ENCODE results near the gene NMNAT2. TPM values are rescaled to one million over a fixed set of nuclear protein-coding genes. Genes with fewer than 3 reads are reported as not detected.

NMNAT2 gene
- total and polyA plus RNA-seq, 2 of the 13 experiments (the other 11 are each of a cell fraction or from before 2014, with no cell fraction given), result not detected

- ATAC-seq, result no peak
- H3K9me3 ChIP-seq (ENCODE audit: low read length), result no peaks in the 10 kb centered on the region
- no peaks in the 10 kb centered on the region for H4K20me1 ChIP-seq (ENCODE audit: insufficient read depth, low read length)
- 33% methylated on average over 6 of the region's 6 CpGs for WGBS (ENCODE audit: low lambda C conversion rate)
- peaks cover 0 to 5% of the 10 kb centered on the region in 2 experiments; a peak in 1 of 5 replicates for H3K27me3 ChIP-seq (ENCODE audit: control insufficient read depth in 1 of 2, insufficient read depth in 2 of 2, low read length in 2 of 2)
- no peak overlapping the region for H3K9ac ChIP-seq (ENCODE audit: insufficient read depth, low read depth, low read length)
- FAIRE-seq, result no peak
- CTCF ChIA-PET (ENCODE audit: low intra/inter-chr PET ratio, low total read pairs), result no interaction called here
- H3K27ac ChIP-seq (ENCODE audit: extremely low read length, insufficient read depth, low read length), result no peak overlapping the region
- no peaks in the 10 kb centered on the region for H3K4me1 ChIP-seq (ENCODE audit: insufficient read depth, low read length)
- no peaks in the 10 kb centered on the region for H3K79me2 ChIP-seq (ENCODE audit: insufficient read depth, low read length)
- intact Hi-C loops (cut with micrococcal nuclease; ENCODE audit: unreplicated experiment), result no loop called here
- in situ Hi-C loops (cut with HindIII; ENCODE audit: extremely low pct_ligation_motif_present, low pct_unique_long_range_greater_than_20kb), result no loop called here
- no peak overlapping the region for H2AFZ ChIP-seq (ENCODE audit: low read length)
- DNase-seq (ENCODE audit: low spot score), result no peak
- no peaks in the 10 kb centered on the region for H3K36me3 ChIP-seq (replicated peaks in 1 of 2; ENCODE audit: control insufficient read depth in 1 of 2, insufficient read depth in 2 of 2, low read length in 2 of 2)
- POLR2A ChIA-PET, result no interaction called here
- no TSS peak for BruUV-seq (replicated peaks)
- no peak overlapping the region for H3K4me3 ChIP-seq (replicated peaks in 1 of 3; ENCODE audit: insufficient read depth in 1 of 3, low read depth in 2 of 3, low read length in 3 of 3)
- TF ChIP-seq POGK (CRISPR knock-in tag; conservative IDR thresholded peaks at IDR 0.05), result no peak
- no peak for TF ChIP-seq ZNF274 (CRISPR knock-in tag; IDR thresholded peaks at IDR 0.05)
- no peak for TF ChIP-seq ZNF124 (CRISPR knock-in tag; IDR thresholded peaks at IDR 0.05)
- TF ChIP-seq TAF1 (CRISPR knock-in tag; IDR thresholded peaks at IDR 0.05), result no peak
- no peak for TF ChIP-seq ARNTL (CRISPR knock-in tag; IDR thresholded peaks at IDR 0.05)
- no peak for TF ChIP-seq MAFK (conservative IDR thresholded peaks at IDR 0.05 in 1 of 2, IDR thresholded peaks at IDR 0.05 in 1 of 2; ENCODE audit: low read length in 2 of 2)
- no peak for TF ChIP-seq HDAC1 (CRISPR knock-in tag; IDR thresholded peaks at IDR 0.05)
- TF ChIP-seq ZNF800 (CRISPR knock-in tag; IDR thresholded peaks at IDR 0.05), result no peak
- no peak for TF ChIP-seq REXO4 (CRISPR knock-in tag; IDR thresholded peaks at IDR 0.05; ENCODE audit: borderline replicate concordance)
- no peak for TF ChIP-seq SP140L (CRISPR knock-in tag; IDR thresholded peaks at IDR 0.05; ENCODE audit: borderline replicate concordance)
- TF ChIP-seq MYNN (CRISPR knock-in tag; IDR thresholded peaks at IDR 0.05; ENCODE audit: low read depth), result no peak
- no peak for TF ChIP-seq GTF3A (CRISPR knock-in tag; conservative IDR thresholded peaks at IDR 0.05)
- no peak for TF ChIP-seq TCF12 (IDR thresholded peaks at IDR 0.05)
- no peak for TF ChIP-seq TCF12 (CRISPR knock-in tag; IDR thresholded peaks at IDR 0.05)
- no peak for TF ChIP-seq ZNF724P (CRISPR knock-in tag; IDR thresholded peaks at IDR 0.05; ENCODE audit: borderline replicate concordance)
- TF ChIP-seq ZBTB7B (CRISPR knock-in tag; IDR thresholded peaks at IDR 0.05), result no peak
- TF ChIP-seq ZNF839 (CRISPR knock-in tag; IDR thresholded peaks at IDR 0.05; ENCODE audit: borderline replicate concordance), result no peak
- TF ChIP-seq MEF2D (CRISPR knock-in tag; IDR thresholded peaks at IDR 0.05), result no peak
- H3K4me2 ChIP-seq (ENCODE audit: low read depth, low read length), result no peak overlapping the region
These were observed 211.6 kb downstream of the NMNAT2 start for GRCh38 chr1:183206538-183207122.

All from HepG2 (cell line).